Measurements from ENCODE around the gene MAP3K1. TPM values are rescaled to one million over a fixed set of nuclear protein-coding genes. Genes with fewer than 3 reads are reported as not detected.

The MAP3K1 gene
- total RNA-seq, 2 donors from 2014 or later: 21.4 to 22.6 TPM

- Histone ChIP-seq H3K27me3 (no peaks in the 10 kb centered on the region), H3K4me1 (peaks cover 80% of the 10 kb centered on the region), H3K36me3 (replicated peaks in 1 of 2; ENCODE audit: insufficient read depth in 1 of 2, low read depth in 2 of 2) (no peaks in the 10 kb centered on the region), H3K27ac (no peak overlapping the region), H3K4me3 (no peak overlapping the region), H3K9me3 (no peaks in the 10 kb centered on the region)
- ATAC-seq: no peak
- intact Hi-C loops (cut with DNase I): no loop called here
- no peak for DNase-seq
- no peak for TF ChIP-seq CTCF (IDR thresholded peaks at IDR 0.05)
- no peak for TF ChIP-seq POLR2A (IDR thresholded peaks at IDR 0.05)
- WGBS, 2 donors: 37 to 51% methylated on average over 3 of the region's 3 CpGs
These were observed 30.6 kb downstream of the MAP3K1 start for GRCh38 chr5:56845904-56846480.

DNA sequence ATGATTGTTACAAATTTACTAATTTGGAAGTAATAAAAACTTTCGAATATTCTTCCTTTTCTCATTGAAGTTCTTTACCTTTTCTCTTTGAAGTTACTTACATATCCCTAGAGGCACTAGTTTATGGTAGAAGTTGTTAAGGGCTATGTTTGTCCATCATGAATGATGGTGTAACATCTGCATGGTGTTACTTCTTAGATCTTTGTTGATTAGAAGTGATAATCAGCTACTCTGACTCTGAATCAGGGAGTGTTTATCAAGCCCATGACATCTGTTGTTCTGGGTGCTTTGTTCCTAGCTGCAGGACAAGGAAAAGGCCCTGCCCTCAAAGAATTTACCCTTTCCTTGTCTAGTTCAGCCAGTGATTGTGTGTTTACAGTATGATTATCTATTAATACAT lies 32.9 kb downstream of the MAP3K1 start:
- Histone ChIP-seq H3K4me3 (no peak overlapping the region), H3K36me3 (replicated peaks in 1 of 2; ENCODE audit: insufficient read depth in 1 of 2, low read depth in 2 of 2) (no peaks in the 10 kb centered on the region), H3K27me3 (no peaks in the 10 kb centered on the region), H3K4me1 (peaks cover 82% of the 10 kb centered on the region), H3K9me3 (no peaks in the 10 kb centered on the region), H3K27ac (no peak overlapping the region)
- TF ChIP-seq CTCF (IDR thresholded peaks at IDR 0.05) (no peak), POLR2A (IDR thresholded peaks at IDR 0.05) (no peak)
- ATAC-seq (no peak), DNase-seq (no peak)
- 50 to 58% methylated on average over 1 of the region's 1 CpG for WGBS, 2 donors
- intact Hi-C loops (cut with DNase I): no loop called here

DNA sequence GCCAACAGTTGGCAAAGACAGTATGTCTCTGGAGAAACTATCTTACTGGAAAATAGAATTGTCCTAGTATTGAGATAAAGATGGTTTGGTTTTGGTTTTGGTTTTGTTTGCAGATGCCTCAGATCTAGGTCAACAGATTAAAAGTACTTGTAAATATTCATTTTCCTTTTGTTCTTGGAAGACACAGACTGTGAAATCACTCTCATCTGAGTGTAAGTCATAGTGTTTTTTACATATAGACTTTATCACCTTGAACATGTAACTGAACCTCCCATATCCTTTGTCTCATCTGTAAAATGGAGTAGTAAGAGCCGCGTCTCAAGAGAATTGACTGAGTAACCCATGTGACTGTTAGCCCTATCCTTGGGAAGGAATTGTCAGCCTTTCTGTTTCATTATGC lies 34.3 kb downstream of the MAP3K1 start:
- DNase-seq (no peak), ATAC-seq (no peak)
- WGBS, 2 donors: 80 to 97% methylated on average over 2 of the region's 2 CpGs
- Histone ChIP-seq H3K27me3 (no peaks in the 10 kb centered on the region), H3K4me1 (peaks cover 85% of the 10 kb centered on the region), H3K4me3 (no peak overlapping the region), H3K27ac (peak overlapping the region in 1 of 4 donors; percentile 40), H3K9me3 (no peaks in the 10 kb centered on the region), H3K36me3 (replicated peaks in 1 of 2; ENCODE audit: insufficient read depth in 1 of 2, low read depth in 2 of 2) (no peaks in the 10 kb centered on the region)
- TF ChIP-seq CTCF (IDR thresholded peaks at IDR 0.05) (no peak), POLR2A (IDR thresholded peaks at IDR 0.05) (no peak)
- intact Hi-C loops (cut with DNase I): no loop called here

DNA sequence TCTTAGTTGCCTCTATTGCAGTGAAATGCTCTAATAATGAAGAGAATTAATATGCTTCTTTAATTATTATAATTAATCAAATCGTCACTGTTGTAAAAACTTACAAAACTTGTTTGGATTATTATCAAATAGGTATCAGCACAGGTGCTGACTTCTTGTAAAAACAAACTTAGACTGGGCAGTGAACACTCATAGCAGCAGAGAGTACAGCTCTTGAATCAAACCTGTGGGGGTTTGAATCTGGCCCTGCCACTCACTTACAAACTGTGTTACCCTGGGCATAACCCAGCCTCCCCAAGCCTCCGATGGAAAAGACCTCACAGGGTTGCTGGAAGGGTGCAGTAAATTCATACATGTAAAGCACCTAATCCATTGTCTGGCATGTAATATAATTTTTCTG lies 35.1 kb downstream of the MAP3K1 start:
- Histone ChIP-seq H3K9me3 (no peaks in the 10 kb centered on the region), H3K4me1 (peaks cover 84% of the 10 kb centered on the region), H3K4me3 (no peak overlapping the region), H3K27me3 (no peaks in the 10 kb centered on the region), H3K36me3 (replicated peaks in 1 of 2; ENCODE audit: insufficient read depth in 1 of 2, low read depth in 2 of 2) (no peaks in the 10 kb centered on the region), H3K27ac (peak overlapping the region in 1 of 4 donors; percentile 40)
- TF ChIP-seq CTCF (IDR thresholded peaks at IDR 0.05) (no peak), POLR2A (IDR thresholded peaks at IDR 0.05) (no peak)
- WGBS, 2 donors: 24 to 35% methylated on average over 2 of the region's 2 CpGs
- DNase-seq: no peak
- no peak for ATAC-seq
- intact Hi-C loops (cut with DNase I): no loop called here

DNA sequence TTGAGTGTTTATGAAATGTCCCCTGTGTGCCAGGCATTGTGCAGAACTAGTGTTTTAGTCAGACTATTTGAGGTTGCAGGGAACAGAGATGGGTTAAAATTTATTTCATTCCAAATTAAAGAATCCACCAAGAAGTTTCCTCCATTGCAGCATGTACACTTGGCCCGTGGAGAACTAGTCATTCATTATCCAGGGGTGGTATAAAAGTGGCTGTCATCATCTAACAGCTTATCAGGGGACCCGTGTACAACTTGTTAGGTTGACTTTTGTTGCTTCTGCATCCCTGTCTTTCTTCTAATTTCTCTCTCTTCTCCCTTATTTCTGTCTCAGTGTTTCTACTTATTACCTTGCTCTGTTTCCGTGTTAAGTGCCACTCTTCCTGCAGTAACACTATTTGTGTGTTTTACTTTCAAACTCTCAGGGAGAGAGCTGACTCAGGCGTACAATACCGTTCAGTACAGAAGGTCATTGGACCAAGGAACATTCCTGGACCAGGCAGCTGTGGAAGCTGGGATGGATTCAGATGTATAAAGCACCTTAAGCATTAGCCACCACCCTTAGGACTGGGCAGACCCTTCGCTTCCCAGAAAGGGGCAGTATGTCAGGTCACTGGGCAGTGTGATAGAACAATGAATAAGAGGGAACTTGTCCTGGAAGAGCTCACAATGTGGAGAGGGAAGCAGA lies 36.1 kb downstream of the MAP3K1 start:
- H3K27ac ChIP-seq: peak overlapping the region in 3 of 4 donors; percentile 2 to 40 (median 10)
- intact Hi-C loops (cut with DNase I): no loop called here
- H3K36me3 ChIP-seq (replicated peaks in 1 of 2; ENCODE audit: insufficient read depth in 1 of 2, low read depth in 2 of 2): no peaks in the 10 kb centered on the region
- TF ChIP-seq POLR2A (IDR thresholded peaks at IDR 0.05) (no peak), CTCF (IDR thresholded peaks at IDR 0.05) (no peak)
- 22 to 23% methylated on average over 6 of the region's 6 CpGs for WGBS, 2 donors
- H3K9me3 ChIP-seq: no peaks in the 10 kb centered on the region
- H3K27me3 ChIP-seq: no peaks in the 10 kb centered on the region
- peak; percentile 70 for ATAC-seq
- DNase-seq: peak in 3 of 4 donors; percentile 25 to 35 (median 31)
- peaks cover 75% of the 10 kb centered on the region for H3K4me1 ChIP-seq
- no peak overlapping the region for H3K4me3 ChIP-seq
